AG09319 (cell line): ENCODE data around the gene TMPRSS15.

Source experiments
- DNase-seq: peaks from one replicate; pipeline ENCODE4 v3.0.0-alpha.2; 2010; ENCODE audit warnings: low read depth; ENCODE audit errors: extremely low read depth
- CTCF ChIP-seq: IDR thresholded peaks from 2 replicates; pipeline ENCODE4 v1.5.1; 2011; ENCODE audit warnings: low read depth, mild to moderate bottlenecking, inconsistent platforms, low read length, moderate library complexity

Gene TMPRSS15

GRCh38 chr21:18267496-18267895, 136.1 kb downstream of the TMPRSS15 start:
- no peak for TF ChIP-seq CTCF
- DNase-seq = no peak

GRCh38 chr21:18265944-18266343, 137.6 kb downstream of the TMPRSS15 start:
- DNase-seq = no peak
- TF ChIP-seq CTCF = no peak

- no peak for TF ChIP-seq CTCF
- DNase-seq = no peak
Measured at GRCh38 chr21:18253799-18254198, 149.8 kb downstream of the TMPRSS15 start.

- DNase-seq = no peak
- no peak for TF ChIP-seq CTCF
Measured at GRCh38 chr21:18253221-18253620, 150.4 kb downstream of the TMPRSS15 start.

- TF ChIP-seq CTCF = no peak
- DNase-seq = no peak
Measured at GRCh38 chr21:18252680-18253079, 150.9 kb downstream of the TMPRSS15 start.

GRCh38 chr21:18252256-18252655, 151.3 kb downstream of the TMPRSS15 start:
- no peak for DNase-seq
- no peak for TF ChIP-seq CTCF

- DNase-seq = no peak
- TF ChIP-seq CTCF = no peak
Measured at GRCh38 chr21:18251065-18251464, 152.5 kb downstream of the TMPRSS15 start.

GRCh38 chr21:18249672-18250071, 153.9 kb downstream of the TMPRSS15 start:
- DNase-seq = no peak
- TF ChIP-seq CTCF = no peak
